ENCODE results near the gene E2F2. TPM values are rescaled to one million over a fixed set of nuclear protein-coding genes. Genes with fewer than 3 reads are reported as not detected.

Gene E2F2
- total and polyA plus RNA-seq, 2 of the 13 experiments (the other 11 are each of a cell fraction or from before 2014, with no cell fraction given) = 0.65 to 6.6 TPM

- TF ChIP-seq RFXAP (CRISPR knock-in tag; IDR thresholded peaks at IDR 0.05; ENCODE audit: borderline replicate concordance) = 0 out of 2 replicates have a peak, but pooled peaks have one; percentile 53
- TF ChIP-seq ZFP36L2 (CRISPR knock-in tag; IDR thresholded peaks at IDR 0.05) = no peak
- TF ChIP-seq ZNF619 (CRISPR knock-in tag; IDR thresholded peaks at IDR 0.05) = 0 out of 2 replicates have a peak, but pooled peaks have one; percentile 51
- peak; percentile 87 for TF ChIP-seq ATF7-NPFF (CRISPR knock-in tag; IDR thresholded peaks at IDR 0.05; ENCODE audit: low read depth)
- TF ChIP-seq, protein P1, sequence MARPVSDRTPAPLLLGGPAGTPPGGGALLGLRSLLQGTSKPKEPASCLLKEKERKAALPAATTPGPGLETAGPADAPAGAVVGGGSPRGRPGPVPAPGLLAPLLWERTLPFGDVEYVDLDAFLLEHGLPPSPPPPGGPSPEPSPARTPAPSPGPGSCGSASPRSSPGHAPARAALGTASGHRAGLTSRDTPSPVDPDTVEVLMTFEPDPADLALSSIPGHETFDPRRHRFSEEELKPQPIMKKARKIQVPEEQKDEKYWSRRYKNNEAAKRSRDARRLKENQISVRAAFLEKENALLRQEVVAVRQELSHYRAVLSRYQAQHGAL (CRISPR knock-in tag; IDR thresholded peaks at IDR 0.05; ENCODE audit: not compliant biosample characterization) = no peak
- TF ChIP-seq NAIF1 (CRISPR knock-in tag; IDR thresholded peaks at IDR 0.05; ENCODE audit: borderline replicate concordance) = peak; percentile 73; the same call in 1 of the 2 replicates
- TF ChIP-seq ZNF234 (CRISPR knock-in tag; conservative IDR thresholded peaks at IDR 0.05) = no peak
- peak; percentile 66 to 80 for TF ChIP-seq POLR2A (IDR thresholded peaks at IDR 0.05; ENCODE audit: insufficient read depth in 1 of 2, low read depth in 2 of 2, low read length in 2 of 2)
- peak; percentile 89 for TF ChIP-seq SNAPC2 (CRISPR knock-in tag; IDR thresholded peaks at IDR 0.05)
- peak; percentile 55; the same call in 1 of the 2 replicates for TF ChIP-seq ZC3H13 (CRISPR knock-in tag; IDR thresholded peaks at IDR 0.05)
- no peak for TF ChIP-seq ZNF660 (CRISPR knock-in tag; IDR thresholded peaks at IDR 0.05; ENCODE audit: borderline replicate concordance, low read depth)
- no peak for TF ChIP-seq ZNF562 (CRISPR knock-in tag; IDR thresholded peaks at IDR 0.05; ENCODE audit: borderline replicate concordance)
- TF ChIP-seq TMF1 (CRISPR knock-in tag; IDR thresholded peaks at IDR 0.05; ENCODE audit: low read depth) = peak; percentile 45; the same call in 1 of the 2 replicates
- TF ChIP-seq HIVEP1 (CRISPR knock-in tag; IDR thresholded peaks at IDR 0.05) = peak; percentile 60; the same call in 1 of the 2 replicates
- peak; percentile 79; the same call in 1 of the 2 replicates for TF ChIP-seq TBX2 (CRISPR knock-in tag; IDR thresholded peaks at IDR 0.05; ENCODE audit: borderline replicate concordance)
- no peak for TF ChIP-seq SOX13 (IDR thresholded peaks at IDR 0.05)
- peak in 1 of 2 experiments; percentile 40; a peak in 2 of 4 replicates for TF ChIP-seq SOX13 (CRISPR knock-in tag; conservative IDR thresholded peaks at IDR 0.05 in 1 of 2, IDR thresholded peaks at IDR 0.05 in 1 of 2)
- TF ChIP-seq ZNF138 (CRISPR knock-in tag; IDR thresholded peaks at IDR 0.05; ENCODE audit: low read depth) = 0 out of 2 replicates have a peak, but pooled peaks have one; percentile 51
- TF ChIP-seq, protein P2, sequence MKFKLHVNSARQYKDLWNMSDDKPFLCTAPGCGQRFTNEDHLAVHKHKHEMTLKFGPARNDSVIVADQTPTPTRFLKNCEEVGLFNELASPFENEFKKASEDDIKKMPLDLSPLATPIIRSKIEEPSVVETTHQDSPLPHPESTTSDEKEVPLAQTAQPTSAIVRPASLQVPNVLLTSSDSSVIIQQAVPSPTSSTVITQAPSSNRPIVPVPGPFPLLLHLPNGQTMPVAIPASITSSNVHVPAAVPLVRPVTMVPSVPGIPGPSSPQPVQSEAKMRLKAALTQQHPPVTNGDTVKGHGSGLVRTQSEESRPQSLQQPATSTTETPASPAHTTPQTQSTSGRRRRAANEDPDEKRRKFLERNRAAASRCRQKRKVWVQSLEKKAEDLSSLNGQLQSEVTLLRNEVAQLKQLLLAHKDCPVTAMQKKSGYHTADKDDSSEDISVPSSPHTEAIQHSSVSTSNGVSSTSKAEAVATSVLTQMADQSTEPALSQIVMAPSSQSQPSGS (CRISPR knock-in tag; IDR thresholded peaks at IDR 0.05) = peak; percentile 56; the same call in 1 of the 2 replicates
- peak; percentile 79; the same call in 1 of the 2 replicates for TF ChIP-seq MYC (CRISPR knock-in tag; IDR thresholded peaks at IDR 0.05; ENCODE audit: borderline replicate concordance)
- TF ChIP-seq ZNF577 (CRISPR knock-in tag; IDR thresholded peaks at IDR 0.05; ENCODE audit: borderline replicate concordance, low read depth) = no peak
- TF ChIP-seq SRF (IDR thresholded peaks at IDR 0.05; ENCODE audit: low read depth, low read length) = no peak
- TF ChIP-seq MTF1 (CRISPR knock-in tag; IDR thresholded peaks at IDR 0.05) = no peak
- TF ChIP-seq FOXJ3 (CRISPR knock-in tag; IDR thresholded peaks at IDR 0.05; ENCODE audit: borderline replicate concordance) = no peak
- 0 out of 2 replicates have a peak, but pooled peaks have one; percentile 33 for TF ChIP-seq PPARG (CRISPR knock-in tag; conservative IDR thresholded peaks at IDR 0.05)
- TF ChIP-seq ZBTB14 (CRISPR knock-in tag; IDR thresholded peaks at IDR 0.05) = 0 out of 2 replicates have a peak, but pooled peaks have one; percentile 32
- peak; percentile 85 for TF ChIP-seq SALL1 (CRISPR knock-in tag; IDR thresholded peaks at IDR 0.05)
- TF ChIP-seq ZNF446 (CRISPR knock-in tag; IDR thresholded peaks at IDR 0.05) = peak; percentile 50; the same call in 1 of the 2 replicates
These were observed 27.3 kb upstream of the E2F2 start (continued) for GRCh38 chr1:23558140-23558871.

All from HepG2 (cell line).